ENCODE data around the gene CARNS1.
"Not testable (repeated sequence)": the region's sequence is repeated elsewhere in the genome, so short reads cannot be mapped to it uniquely, and the experiment has no call there.

- TF ChIP-seq EZH2 (IDR thresholded peaks at IDR 0.05; ENCODE audit: borderline replicate concordance, control insufficient read depth, low read depth, low read length); ESRRA (IDR thresholded peaks at IDR 0.05; ENCODE audit: low read length); TARDBP (IDR thresholded peaks at IDR 0.05; ENCODE audit: borderline replicate concordance); PRDM15 (CRISPR knock-in tag; IDR thresholded peaks at IDR 0.05); CBX5 (IDR thresholded peaks at IDR 0.05; ENCODE audit: low read depth); NFIC (IDR thresholded peaks at IDR 0.05; ENCODE audit: low read depth, low read length): not testable (repeated sequence)
- TF ChIP-seq, protein P1, sequence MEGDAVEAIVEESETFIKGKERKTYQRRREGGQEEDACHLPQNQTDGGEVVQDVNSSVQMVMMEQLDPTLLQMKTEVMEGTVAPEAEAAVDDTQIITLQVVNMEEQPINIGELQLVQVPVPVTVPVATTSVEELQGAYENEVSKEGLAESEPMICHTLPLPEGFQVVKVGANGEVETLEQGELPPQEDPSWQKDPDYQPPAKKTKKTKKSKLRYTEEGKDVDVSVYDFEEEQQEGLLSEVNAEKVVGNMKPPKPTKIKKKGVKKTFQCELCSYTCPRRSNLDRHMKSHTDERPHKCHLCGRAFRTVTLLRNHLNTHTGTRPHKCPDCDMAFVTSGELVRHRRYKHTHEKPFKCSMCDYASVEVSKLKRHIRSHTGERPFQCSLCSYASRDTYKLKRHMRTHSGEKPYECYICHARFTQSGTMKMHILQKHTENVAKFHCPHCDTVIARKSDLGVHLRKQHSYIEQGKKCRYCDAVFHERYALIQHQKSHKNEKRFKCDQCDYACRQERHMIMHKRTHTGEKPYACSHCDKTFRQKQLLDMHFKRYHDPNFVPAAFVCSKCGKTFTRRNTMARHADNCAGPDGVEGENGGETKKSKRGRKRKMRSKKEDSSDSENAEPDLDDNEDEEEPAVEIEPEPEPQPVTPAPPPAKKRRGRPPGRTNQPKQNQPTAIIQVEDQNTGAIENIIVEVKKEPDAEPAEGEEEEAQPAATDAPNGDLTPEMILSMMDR (IDR thresholded peaks at IDR 0.05 in 2 of 3, conservative IDR thresholded peaks at IDR 0.05 in 1 of 3; ENCODE audit: control insufficient read depth in 2 of 3, extremely low read depth in 1 of 3, insufficient read depth in 1 of 3, low read depth in 3 of 3, low read length in 3 of 3): not testable (repeated sequence)
Observed at GRCh38 chr11:67403085-67403484, 12.4 kb upstream of the CARNS1 start.
